SU-DHL-6 (cell line): Measurements from ENCODE around the gene S100PBP.

Experiments used
- EZH2phosphoT487 ChIP-seq: fragments of 200-600 bp; sonication (generic), shearing (Covaris generic); conservative IDR thresholded peaks from 2 replicates; pipeline ENCODE4 v1.6.1; 2018; ENCODE audit warnings: mild to moderate bottlenecking, antibody characterized with exemption, low read length, moderate library complexity, mixed read lengths
- TF ChIP-seq, protein P1 (sequence below): fragments of 200-600 bp; sonication (generic); IDR thresholded peaks from one replicate; pipeline ENCODE4 v1.5.1; 2017; ENCODE audit warnings: antibody characterized with exemption, mild to moderate bottlenecking, low read length, moderate library complexity; ENCODE audit not compliant: insufficient read depth, poor library complexity, severe bottlenecking

DNA sequence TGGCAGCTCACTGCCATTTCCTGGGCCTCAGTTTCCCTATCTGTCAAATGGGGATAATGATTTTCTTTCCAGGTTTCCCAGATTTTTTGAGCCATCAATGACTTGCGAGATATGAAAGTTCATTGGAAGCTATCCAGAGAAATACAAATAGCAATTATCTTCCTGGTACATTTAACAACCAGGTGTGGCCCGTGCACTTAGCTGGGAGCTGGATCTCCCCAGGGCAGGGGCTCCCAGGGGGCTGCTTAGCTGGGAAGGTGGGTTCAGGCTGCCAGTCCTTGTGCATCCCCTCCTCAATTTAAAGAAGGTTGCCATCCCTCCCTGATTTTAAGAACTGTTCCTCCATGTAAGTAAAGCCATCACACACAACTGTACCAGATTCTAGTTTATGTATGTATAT is 87.3 kb downstream of the S100PBP start:
- TF ChIP-seq, protein P1, sequence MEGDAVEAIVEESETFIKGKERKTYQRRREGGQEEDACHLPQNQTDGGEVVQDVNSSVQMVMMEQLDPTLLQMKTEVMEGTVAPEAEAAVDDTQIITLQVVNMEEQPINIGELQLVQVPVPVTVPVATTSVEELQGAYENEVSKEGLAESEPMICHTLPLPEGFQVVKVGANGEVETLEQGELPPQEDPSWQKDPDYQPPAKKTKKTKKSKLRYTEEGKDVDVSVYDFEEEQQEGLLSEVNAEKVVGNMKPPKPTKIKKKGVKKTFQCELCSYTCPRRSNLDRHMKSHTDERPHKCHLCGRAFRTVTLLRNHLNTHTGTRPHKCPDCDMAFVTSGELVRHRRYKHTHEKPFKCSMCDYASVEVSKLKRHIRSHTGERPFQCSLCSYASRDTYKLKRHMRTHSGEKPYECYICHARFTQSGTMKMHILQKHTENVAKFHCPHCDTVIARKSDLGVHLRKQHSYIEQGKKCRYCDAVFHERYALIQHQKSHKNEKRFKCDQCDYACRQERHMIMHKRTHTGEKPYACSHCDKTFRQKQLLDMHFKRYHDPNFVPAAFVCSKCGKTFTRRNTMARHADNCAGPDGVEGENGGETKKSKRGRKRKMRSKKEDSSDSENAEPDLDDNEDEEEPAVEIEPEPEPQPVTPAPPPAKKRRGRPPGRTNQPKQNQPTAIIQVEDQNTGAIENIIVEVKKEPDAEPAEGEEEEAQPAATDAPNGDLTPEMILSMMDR, result no peak
- no peak for TF ChIP-seq EZH2phosphoT487
